Bronchial epithelial cell (primary cell): ENCODE data around the gene COL23A1. TPM values are rescaled to one million over a fixed set of nuclear protein-coding genes. Genes with fewer than 3 reads are reported as not detected.
"Not testable (repeated sequence)": the region's sequence is repeated elsewhere in the genome, so short reads cannot be mapped to it uniquely, and the experiment has no call there.

ENCODE experiments used
- DNase-seq: peaks from one replicate; pipeline ENCODE4 v3.0.0-alpha.2; 2010; ENCODE audit warnings: low read depth
- FAIRE-seq: peaks from 2 replicates; lab custom pipeline; 2011; peaks lifted over from hg19 to GRCh38; lab: Jason Lieb, UNC
- H3K27me3 ChIP-seq: 2 replicates; pipeline ENCODE4 v1.5.1; 2011; ENCODE audit warnings: low read length; ENCODE audit not compliant: control insufficient read depth, insufficient read depth
- H3K36me3 ChIP-seq: 2 replicates; pipeline ENCODE4 v1.5.1; 2011; ENCODE audit warnings: low read length; ENCODE audit not compliant: control insufficient read depth, insufficient read depth
- H3K4me3 ChIP-seq: 2 replicates; pipeline ENCODE4 v1.5.1; 2011; ENCODE audit warnings: mild to moderate bottlenecking, low read depth, low read length, control low read depth
- CTCF ChIP-seq: IDR thresholded peaks from 2 replicates; pipeline ENCODE4 v1.5.1; 2011; ENCODE audit warnings: mild to moderate bottlenecking, moderate library complexity, low read length, control low read depth, inconsistent platforms; ENCODE audit not compliant: insufficient read depth, severe bottlenecking
- total RNA-seq: library from RNA; depleted of rRNA; stranded (reverse); fragments of >200 nt; gene quantifications from 2 replicates; pipeline ENCODE4 v1.2.1, GENCODE V29; 2014

Gene COL23A1
- total RNA-seq, 1 donor from 2014 or later: 0.26 TPM

DNA sequence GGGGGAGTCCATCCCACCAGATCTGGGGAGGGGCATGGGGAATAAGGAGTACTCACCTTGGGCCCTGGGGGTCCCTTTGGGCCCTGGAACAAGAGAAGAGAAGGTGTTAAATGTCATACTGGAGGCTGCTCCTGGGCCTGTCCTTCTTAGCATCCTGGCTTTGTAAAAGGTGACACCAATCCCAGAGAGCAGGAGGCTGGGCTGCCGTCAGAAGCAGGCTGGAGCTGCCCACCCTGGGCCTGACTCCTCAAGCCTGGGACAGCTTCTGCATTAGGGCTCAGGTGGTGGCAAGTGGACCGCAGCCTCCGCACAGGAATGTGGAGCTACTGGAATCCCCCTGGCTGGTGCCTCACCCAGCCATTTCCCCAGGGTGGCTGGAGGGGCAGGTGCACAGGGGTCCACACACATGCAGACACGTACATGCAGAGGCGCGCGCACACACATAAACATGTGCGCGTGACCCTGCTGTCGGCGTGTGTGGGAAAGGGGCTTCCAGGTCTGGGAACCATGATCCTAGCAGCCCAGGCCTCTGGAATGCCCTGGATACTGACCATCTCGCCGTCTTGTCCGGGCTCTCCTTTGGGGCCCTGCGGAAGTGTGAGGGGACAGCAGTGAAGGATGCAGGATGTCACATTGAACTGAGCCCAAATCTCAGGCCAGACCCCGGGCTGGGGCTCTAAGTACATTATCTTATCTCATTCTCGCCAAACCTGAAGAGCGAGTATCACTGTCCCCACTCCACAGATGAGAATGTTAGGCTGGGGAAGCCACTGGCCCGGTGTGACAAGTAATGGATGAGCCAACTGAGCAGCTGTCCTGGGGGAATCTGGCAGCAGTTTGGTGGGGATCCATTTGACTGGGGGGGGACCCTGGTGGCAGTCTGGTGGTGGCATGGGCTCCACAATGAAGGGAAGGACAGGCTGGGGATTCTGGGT is 328.3 kb downstream of the COL23A1 start:
- FAIRE-seq (no peak), DNase-seq (no peak)
- TF ChIP-seq CTCF: no peak
- no peak overlapping the region for H3K4me3 ChIP-seq
- no peaks in the 10 kb centered on the region for H3K36me3 ChIP-seq
- no peaks in the 10 kb centered on the region for H3K27me3 ChIP-seq

GRCh38 chr5:178259623-178260536 is 330.3 kb downstream of the COL23A1 start:
- H3K4me3 ChIP-seq: no peak overlapping the region
- H3K27me3 ChIP-seq: no peaks in the 10 kb centered on the region
- no peaks in the 10 kb centered on the region for H3K36me3 ChIP-seq
- no peak for FAIRE-seq
- no peak for DNase-seq
- no peak for TF ChIP-seq CTCF

DNA sequence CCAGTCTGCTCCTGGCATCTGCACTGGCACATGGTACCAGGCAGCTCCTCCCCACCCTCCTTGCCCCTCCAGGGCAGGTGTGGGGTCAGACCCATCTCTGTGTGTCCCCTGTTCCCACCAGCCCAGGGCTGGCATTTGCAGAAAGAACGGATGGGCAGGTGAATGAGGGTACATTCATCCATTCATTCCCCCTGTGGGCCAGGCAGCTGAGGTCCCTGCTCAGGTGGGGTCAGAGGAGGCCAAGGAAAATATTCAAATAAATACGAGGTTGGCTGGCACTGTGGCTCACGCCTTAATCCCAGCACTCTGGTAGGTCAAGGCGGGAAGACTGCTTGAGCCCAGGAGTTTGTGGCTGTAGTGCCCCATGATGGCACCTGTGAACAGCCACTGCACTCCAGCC is 332.5 kb downstream of the COL23A1 start:
- TF ChIP-seq CTCF: no peak
- no peak for FAIRE-seq
- no peak for DNase-seq
- no peaks in the 10 kb centered on the region for H3K36me3 ChIP-seq
- no peaks in the 10 kb centered on the region for H3K27me3 ChIP-seq
- H3K4me3 ChIP-seq: no peak overlapping the region

DNA sequence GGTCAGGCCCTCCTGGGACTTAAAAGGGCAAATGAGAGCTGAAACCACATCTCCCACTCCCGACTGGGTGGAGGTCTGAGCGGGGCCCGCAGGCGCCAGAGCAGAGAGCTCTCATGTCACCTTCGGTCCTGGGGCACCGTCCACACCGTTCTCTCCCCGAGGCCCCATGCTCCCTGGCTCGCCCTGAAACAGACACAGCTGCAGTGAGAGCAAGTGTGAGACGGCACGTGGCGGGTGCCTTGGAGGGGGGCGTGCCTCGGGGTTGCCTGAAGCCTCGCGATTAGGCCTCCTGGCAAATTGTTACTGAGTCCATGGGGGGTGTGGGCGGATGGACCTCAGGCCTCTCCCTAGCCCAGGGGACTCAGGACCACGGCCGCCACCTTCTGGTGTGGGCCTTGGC is 333.4 kb downstream of the COL23A1 start:
- H3K4me3 ChIP-seq: no peak overlapping the region
- H3K36me3 ChIP-seq: no peaks in the 10 kb centered on the region
- no peak for FAIRE-seq
- no peak for TF ChIP-seq CTCF
- no peaks in the 10 kb centered on the region for H3K27me3 ChIP-seq
- no peak for DNase-seq

- H3K27me3 ChIP-seq, H3K4me3 ChIP-seq, FAIRE-seq, H3K36me3 ChIP-seq, DNase-seq: not testable (repeated sequence)
These were observed 336.6 kb downstream of the COL23A1 start for GRCh38 chr5:178253632-178254031.

DNA sequence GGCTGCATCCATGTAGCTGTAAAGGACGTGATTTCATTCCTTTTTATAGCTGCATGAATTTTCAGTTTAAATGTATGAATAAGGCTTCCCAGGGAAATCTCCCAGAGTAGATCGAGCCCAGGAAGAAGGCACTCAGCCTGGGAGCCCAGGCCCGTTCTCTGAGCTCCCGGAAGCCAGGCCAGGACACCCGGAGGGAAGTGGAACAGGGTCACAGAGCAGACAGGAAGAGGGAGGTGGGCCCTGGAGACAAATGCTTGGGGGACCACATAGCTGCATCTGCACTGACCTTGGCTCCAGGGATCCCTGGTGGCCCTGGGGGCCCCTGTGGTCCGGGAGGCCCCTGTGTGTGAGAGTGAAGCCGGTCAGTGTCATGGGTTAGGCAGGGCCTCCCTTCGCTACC is 337.9 kb downstream of the COL23A1 start:
- no peaks in the 10 kb centered on the region for H3K27me3 ChIP-seq
- no peak for TF ChIP-seq CTCF
- FAIRE-seq: no peak

More for the DNA sequence above, 337.9 kb downstream of the COL23A1 start:
- no peaks in the 10 kb centered on the region for H3K36me3 ChIP-seq
- no peak overlapping the region for H3K4me3 ChIP-seq
- DNase-seq: no peak
